OCI-LY7 (cell line): Measurements from ENCODE around the gene RRP9.

Source experiments
- CTCF ChIP-seq: fragments of 200-600 bp; sonication (generic); conservative IDR thresholded peaks from 2 replicates; pipeline ENCODE4 v1.5.1; 2014; ENCODE audit warnings: mild to moderate bottlenecking, antibody characterized with exemption, low read length, moderate library complexity, mixed read lengths
- EZH2phosphoT487 ChIP-seq: fragments of 200-600 bp; sonication (generic); IDR thresholded peaks from 2 replicates; pipeline ENCODE4 v1.6.1; 2018; ENCODE audit warnings: low read depth, borderline replicate concordance, mild to moderate bottlenecking, mixed run types, antibody characterized with exemption, low read length, moderate library complexity, mixed read lengths

- TF ChIP-seq CTCF (no peak), EZH2phosphoT487 (no peak)
These were observed 20.2 kb upstream of the RRP9 start for GRCh38 chr3:51961602-51962569.
